Bronchial epithelial cell (primary cell): ENCODE measurements around the gene WNT7A. TPM values are rescaled to one million over a fixed set of nuclear protein-coding genes. Genes with fewer than 3 reads are reported as not detected.

Source experiments
- DNase-seq: peaks from one replicate; pipeline ENCODE4 v3.0.0-alpha.2; 2010; ENCODE audit warnings: low read depth
- FAIRE-seq: peaks from 2 replicates; lab custom pipeline; 2011; peaks lifted over from hg19 to GRCh38; lab: Jason Lieb, UNC
- H3K27me3 ChIP-seq: 2 replicates; pipeline ENCODE4 v1.5.1; 2011; ENCODE audit warnings: low read length; ENCODE audit not compliant: control insufficient read depth, insufficient read depth
- H3K36me3 ChIP-seq: 2 replicates; pipeline ENCODE4 v1.5.1; 2011; ENCODE audit warnings: low read length; ENCODE audit not compliant: control insufficient read depth, insufficient read depth
- H3K4me3 ChIP-seq: 2 replicates; pipeline ENCODE4 v1.5.1; 2011; ENCODE audit warnings: mild to moderate bottlenecking, low read depth, low read length, control low read depth
- CTCF ChIP-seq: IDR thresholded peaks from 2 replicates; pipeline ENCODE4 v1.5.1; 2011; ENCODE audit warnings: mild to moderate bottlenecking, moderate library complexity, low read length, control low read depth, inconsistent platforms; ENCODE audit not compliant: insufficient read depth, severe bottlenecking
- total RNA-seq: library from RNA; depleted of rRNA; stranded (reverse); fragments of >200 nt; gene quantifications from 2 replicates; pipeline ENCODE4 v1.2.1, GENCODE V29; 2014

WNT7A gene
- total RNA-seq, 1 donor from 2014 or later: 13.4 TPM

DNA sequence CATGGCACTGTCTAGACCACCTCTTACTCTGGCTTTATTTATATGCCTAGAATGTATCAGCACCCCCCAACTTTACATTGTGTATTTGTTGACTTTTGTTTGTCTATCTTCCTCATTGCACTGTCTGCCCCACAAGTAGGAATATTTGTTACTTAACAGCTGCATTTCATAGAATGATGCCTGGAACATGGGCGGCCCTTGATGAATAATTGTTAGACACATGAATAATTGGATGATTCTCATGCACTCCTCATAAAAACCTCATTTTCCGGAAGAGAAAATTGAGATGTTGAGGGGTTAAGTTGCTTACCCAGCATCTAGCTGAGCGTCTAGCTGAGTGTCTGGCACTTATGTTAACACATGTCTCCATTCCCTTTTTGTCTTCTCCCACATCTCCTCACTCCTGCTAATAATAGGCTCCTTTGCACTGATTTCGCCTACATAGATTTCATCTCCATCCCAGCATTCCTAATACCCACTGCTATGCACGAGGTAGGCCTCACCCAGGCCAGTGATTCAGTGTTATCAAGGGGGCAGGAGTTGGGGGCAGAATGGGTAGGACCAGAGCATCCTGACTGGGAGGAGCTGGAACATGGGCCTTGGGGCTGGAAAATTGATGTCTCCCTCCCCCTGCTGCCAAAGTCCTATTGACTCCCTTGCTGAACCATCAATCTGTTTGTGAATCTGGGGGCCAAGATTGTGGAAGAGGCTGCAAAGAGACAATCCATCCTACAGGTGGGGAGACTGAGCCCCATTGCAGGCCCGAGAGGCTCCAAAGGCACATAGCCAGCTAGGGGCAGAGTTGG lies 7.8 kb upstream of the WNT7A start:
- H3K27me3 ChIP-seq: no peaks in the 10 kb centered on the region
- DNase-seq: no peak
- no peak for FAIRE-seq
- no peak overlapping the region for H3K4me3 ChIP-seq
- no peak for TF ChIP-seq CTCF
- no peaks in the 10 kb centered on the region for H3K36me3 ChIP-seq

GRCh38 chr3:13886593-13887129 lies 6.8 kb upstream of the WNT7A start:
- peak; percentile 36 for FAIRE-seq
- H3K27me3 ChIP-seq: no peaks in the 10 kb centered on the region

GRCh38 chr3:13885704-13886010 lies 5.8 kb upstream of the WNT7A start:
- FAIRE-seq (no peak), DNase-seq (no peak)
- Histone ChIP-seq H3K36me3 (no peaks in the 10 kb centered on the region), H3K4me3 (no peak overlapping the region), H3K27me3 (no peaks in the 10 kb centered on the region)
- TF ChIP-seq CTCF: no peak

More at GRCh38 chr3:13886593-13887129, 6.8 kb upstream of the WNT7A start:
- H3K4me3 ChIP-seq: no peak overlapping the region
- no peak for DNase-seq
- TF ChIP-seq CTCF: no peak
- H3K36me3 ChIP-seq: no peaks in the 10 kb centered on the region

DNA sequence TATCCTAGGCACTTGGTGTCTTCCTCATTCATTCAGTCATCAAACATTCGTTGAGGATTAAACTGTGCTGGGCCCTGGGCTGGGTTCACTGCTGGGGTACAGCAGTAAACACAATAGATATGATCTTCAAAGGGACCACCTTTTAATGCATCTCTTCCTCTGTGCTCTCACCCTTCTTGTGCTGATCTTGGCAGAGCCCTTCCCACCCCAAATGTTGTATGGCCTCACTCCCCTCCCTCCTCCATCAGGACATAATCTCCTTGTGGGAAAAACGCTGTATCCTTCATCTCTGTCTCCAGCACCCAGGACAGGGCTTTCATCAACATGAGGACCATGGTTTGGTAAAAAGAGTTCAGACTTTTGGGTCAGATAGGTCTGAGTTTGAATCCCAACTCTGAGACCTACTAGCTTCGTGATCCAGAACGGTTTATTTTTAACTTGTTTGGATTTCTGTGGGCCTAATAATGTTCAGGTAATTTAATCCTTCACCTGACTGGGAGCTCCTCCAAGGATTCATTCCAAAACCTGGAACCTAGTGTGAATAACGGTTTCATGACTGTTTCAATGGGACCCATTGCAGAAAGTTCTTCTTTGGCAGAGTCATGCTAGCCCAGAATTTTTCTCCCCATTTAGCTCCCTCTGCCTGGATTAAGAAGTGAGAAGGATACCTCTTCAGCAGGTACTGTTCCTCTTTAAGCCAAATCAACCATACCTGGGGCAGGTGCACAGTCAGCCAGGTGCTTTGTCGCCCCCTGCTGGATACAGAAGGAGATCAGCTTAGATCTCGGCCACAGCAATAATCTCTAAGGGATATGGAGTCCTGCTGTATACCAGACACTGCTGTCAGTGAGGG lies 5.2 kb upstream of the WNT7A start:
- peak; percentile 85 for TF ChIP-seq CTCF
- no peak overlapping the region for H3K4me3 ChIP-seq
- peak; percentile 86 for FAIRE-seq
- H3K27me3 ChIP-seq: no peaks in the 10 kb centered on the region
- peak; percentile 64 for DNase-seq
- no peaks in the 10 kb centered on the region for H3K36me3 ChIP-seq

DNA sequence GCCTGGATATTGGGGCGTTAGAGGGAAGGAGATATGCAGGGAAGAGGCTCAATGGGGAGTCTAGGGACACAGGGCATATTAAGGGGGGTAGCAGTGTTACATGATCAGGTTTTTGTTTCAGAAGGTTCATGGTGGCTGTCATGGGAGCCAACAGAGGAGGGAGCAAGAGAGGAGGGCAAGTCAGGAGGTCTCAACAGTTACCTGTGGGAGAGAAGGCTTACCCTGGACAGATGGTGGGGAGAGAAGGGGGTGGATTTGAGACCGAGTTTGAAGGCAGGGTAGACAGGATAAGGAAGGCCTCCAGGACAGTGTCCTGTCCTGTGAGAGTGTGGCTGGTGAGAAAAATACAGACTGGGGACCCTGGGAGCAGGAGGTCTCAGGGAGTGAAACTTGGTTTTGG lies 3.8 kb upstream of the WNT7A start:
- TF ChIP-seq CTCF: no peak
- no peak overlapping the region for H3K4me3 ChIP-seq
- H3K36me3 ChIP-seq: no peaks in the 10 kb centered on the region
- FAIRE-seq (no peak), DNase-seq (no peak)
- no peaks in the 10 kb centered on the region for H3K27me3 ChIP-seq
